NK-92 treated with Interleukin-12 subunit alpha and Interleukin-12 subunit beta, amount 100 ng/mL, for 24 hours (cell line): ENCODE data around the gene TCP11.

Source experiments
- DNase-seq: peaks from one replicate; lab custom pipeline; 2025; lab: John Stamatoyannopoulos, UW

Gene TCP11

GRCh38 chr6:35173044-35173426 is 31.9 kb upstream of the TCP11 start:
- DNase-seq: no peak

DNA sequence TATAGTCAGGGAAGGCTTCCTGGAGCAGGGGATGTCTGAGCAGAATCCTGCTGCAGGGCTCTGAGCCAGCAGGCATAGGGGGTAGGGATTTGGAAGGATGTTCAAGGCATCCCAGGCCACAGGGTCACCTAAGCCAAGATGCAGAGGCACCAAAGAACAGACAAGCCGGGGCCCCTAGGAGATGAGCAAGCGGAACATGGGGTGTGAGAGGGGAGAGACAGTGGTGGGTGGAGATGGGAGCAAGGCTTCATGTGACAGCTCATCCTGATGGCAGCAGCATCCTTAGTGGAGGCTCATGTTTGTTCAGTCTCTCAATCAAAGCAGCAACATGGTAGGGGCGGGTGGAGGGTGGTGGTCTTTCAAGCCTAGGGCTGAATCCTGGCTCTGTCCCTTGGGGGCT is 29.8 kb upstream of the TCP11 start:
- DNase-seq: no peak

DNA sequence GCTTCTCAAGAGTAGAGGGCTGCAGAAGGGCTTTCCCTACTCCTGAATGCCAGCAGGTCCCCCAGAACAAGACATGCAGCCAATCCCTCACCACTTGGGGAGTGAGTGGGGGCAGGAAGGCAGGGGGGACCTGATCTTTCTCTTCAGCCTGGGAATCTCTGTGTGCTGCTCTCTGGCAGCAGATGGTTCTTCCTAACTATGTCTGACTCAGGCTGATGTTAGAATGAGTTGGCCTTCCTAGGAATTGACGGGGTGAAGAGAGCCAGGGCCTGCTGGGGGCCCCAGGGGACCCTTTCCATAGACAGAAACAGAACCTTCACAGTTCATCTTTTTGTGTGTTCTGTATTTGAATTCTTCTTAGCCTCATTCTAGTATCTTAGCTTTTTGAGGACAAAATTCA is 29.0 kb upstream of the TCP11 start:
- no peak for DNase-seq

GRCh38 chr6:35168461-35168861 is 27.3 kb upstream of the TCP11 start:
- DNase-seq: no peak

DNA sequence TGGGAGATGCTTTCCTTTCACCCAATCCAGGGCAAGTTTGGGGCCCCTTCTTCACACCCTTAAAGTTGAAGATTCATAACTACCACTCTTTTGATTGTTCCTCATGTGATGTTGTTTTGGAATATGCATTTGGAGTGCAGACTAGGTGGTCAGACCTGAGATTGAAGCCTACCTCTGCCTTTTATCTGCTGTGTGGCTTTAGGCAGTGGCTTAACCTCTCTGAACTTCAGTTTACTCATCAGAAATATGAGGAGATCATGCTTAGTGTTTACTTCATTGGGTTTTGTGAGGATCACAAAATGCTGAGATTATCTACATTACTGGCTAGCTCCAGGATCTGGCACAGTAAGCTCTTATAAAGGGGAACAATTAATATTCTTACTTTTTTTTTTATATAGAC is 26.4 kb upstream of the TCP11 start:
- DNase-seq: no peak

DNA sequence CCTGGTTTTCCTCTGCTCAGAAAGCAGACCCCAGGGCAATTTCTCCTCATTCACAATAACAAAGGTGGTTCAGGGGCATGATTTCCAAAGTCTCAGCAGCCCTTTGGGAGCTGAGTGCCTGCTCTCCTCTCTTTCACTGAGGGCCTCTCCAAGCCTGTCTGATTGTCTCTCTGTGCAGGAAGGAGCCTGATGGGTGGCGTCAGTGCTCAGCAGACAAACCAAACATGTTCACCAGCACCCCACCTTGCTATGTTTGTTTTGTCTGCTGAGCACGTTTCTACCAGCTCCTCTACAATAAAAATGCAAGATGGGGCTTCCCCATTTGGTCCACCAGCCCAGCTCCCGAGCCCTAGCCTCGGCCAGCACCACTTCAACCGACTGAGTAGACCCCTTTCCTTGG is 25.4 kb upstream of the TCP11 start:
- no peak for DNase-seq

GRCh38 chr6:35166116-35166515 is 25.0 kb upstream of the TCP11 start:
- DNase-seq: no peak

DNA sequence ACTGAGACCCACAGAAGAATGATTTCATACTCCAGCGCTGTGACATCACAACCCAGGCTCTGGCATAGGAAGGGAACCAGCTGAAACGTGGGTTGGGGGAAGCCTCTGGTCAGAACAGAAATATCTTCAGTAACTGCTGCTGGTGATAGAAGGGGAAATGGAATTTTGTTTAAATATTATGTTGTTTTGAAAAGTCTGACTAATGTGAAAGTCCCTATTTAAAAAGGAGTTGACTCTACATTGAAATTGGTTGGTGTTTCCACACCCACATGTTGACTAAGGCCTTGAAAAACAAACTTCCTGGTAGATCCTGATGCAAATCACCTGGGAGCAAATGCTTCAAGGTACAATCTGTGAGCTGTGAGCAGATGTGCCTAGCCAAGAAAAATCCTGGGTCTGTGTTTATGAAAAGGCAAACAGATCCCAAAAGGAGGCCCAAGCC is 24.5 kb upstream of the TCP11 start:
- no peak for DNase-seq

GRCh38 chr6:35164868-35165267 is 23.7 kb upstream of the TCP11 start:
- no peak for DNase-seq

GRCh38 chr6:35164277-35164676 is 23.1 kb upstream of the TCP11 start:
- DNase-seq: no peak

DNA sequence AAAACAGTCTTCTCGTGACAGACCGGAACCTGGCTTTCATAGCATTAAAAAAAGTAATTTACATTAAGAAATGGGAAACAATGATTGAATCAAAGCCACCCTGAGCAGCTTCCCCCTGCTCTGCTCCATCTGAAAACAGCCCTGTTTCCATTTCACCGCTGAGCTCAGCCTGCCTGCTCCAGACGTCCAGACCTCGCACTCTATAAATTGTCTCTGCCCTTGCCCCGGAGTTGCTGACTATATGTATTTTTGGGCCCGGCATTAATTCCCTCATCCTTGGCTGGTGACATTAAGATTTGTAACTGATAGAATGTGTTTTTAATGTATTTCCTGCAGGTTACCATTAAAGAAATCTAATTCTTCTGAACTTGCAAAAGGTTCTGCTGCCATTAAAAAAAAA is 22.7 kb upstream of the TCP11 start:
- no peak for DNase-seq

DNA sequence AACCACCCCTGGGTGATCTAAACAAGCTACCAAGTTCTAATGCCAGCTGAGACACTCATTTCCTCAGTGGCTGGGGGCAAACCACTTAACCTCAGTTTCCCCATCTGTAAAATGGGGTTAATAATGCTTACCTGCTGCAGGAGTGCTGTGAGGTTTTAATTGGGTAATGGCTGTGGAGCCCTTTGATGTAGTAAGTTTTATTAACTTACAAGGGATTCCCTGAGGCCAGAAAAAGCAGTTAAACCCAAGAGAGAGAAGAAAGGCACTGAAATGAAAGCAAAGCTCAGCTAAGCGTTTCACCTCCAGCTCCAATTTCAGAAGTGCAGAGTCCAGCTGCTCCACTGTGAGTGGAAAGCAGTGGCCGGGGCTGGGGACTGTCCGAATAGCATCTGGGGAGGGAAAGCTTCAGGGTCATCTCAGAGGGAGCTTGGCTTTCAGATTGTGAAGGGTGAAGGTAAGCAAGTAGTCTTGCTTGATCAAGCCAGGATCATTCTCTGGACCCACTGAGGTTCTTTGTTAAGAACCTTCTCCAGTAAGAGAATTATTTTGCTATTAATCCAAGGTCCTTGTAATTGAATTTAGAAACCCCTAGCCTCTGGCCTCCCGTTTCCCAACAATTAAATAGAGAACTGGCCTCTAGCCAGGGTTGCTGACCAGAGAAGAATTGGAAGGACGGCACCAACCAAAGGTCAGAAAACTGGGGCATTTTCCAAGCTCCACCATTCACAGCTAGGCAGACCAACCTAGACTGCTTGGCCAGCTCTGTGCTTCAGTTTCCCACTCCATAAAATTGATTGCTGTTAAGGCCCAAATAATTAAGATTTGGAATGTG is 20.9 kb upstream of the TCP11 start:
- DNase-seq: no peak

- no peak for DNase-seq
Observed at GRCh38 chr6:35161266-35161665, 20.1 kb upstream of the TCP11 start.

DNA sequence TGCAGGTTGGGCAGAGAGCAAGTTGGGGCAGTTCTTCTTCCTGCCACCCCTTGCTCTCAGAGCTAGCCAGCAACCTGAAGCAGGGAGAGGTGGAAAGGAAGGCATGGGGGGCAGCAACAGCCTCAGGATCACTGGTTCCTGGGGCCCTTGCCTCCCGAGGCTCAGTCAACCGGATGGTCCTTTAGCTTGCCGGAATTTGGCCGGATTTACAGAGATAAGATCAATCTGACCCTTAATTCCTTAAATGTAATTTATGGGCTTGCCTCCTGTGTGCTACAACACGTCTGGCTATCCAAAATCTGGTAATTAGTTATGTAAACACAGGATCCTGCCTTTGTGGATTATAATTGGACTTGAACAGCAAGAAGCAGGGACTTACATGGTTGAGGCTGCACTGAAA is 19.5 kb upstream of the TCP11 start:
- no peak for DNase-seq

DNA sequence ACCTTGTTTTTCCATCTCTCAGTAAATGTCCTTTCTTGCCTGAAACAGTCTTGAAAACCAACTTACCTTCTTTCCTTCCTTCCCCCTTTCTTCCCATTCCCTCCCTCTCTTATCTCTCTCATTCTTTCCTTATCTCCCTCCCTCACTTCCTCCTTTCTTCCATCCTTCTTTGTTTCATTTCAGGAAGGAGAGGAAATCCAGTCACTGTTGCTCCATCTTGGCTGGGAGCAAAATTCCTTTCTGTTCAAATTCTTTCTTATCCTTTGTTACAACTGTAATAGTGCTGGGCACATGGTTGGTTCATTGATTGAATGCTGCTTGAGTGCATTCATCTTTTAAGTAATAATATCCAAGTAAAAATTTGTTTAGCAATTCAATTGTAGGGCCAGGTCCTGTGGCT is 17.4 kb upstream of the TCP11 start:
- DNase-seq: no peak

DNA sequence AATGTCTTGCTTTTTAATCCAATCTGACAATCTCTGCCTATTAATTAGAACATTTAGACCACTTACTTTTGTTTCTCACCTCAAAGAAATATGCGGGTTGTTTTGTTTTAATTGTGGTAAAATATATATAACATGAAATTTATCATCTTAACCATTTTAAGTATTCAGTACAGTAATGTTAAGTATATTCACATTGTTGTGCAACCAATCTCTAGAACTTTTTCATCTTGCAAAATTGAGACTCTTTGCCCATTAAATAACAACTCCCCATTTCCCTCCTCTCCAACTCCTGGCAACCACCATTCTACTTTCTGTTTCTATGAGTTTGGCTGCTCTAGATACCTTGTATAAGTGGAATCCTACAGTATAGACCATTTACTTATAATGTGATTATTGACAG is 13.8 kb upstream of the TCP11 start:
- no peak for DNase-seq

GRCh38 chr6:35154262-35154661 is 13.1 kb upstream of the TCP11 start:
- no peak for DNase-seq

- no peak for DNase-seq
Observed at GRCh38 chr6:35152067-35152707, 11.0 kb upstream of the TCP11 start.

- no peak for DNase-seq
Observed at GRCh38 chr6:35151466-35151865, 10.3 kb upstream of the TCP11 start.

DNA sequence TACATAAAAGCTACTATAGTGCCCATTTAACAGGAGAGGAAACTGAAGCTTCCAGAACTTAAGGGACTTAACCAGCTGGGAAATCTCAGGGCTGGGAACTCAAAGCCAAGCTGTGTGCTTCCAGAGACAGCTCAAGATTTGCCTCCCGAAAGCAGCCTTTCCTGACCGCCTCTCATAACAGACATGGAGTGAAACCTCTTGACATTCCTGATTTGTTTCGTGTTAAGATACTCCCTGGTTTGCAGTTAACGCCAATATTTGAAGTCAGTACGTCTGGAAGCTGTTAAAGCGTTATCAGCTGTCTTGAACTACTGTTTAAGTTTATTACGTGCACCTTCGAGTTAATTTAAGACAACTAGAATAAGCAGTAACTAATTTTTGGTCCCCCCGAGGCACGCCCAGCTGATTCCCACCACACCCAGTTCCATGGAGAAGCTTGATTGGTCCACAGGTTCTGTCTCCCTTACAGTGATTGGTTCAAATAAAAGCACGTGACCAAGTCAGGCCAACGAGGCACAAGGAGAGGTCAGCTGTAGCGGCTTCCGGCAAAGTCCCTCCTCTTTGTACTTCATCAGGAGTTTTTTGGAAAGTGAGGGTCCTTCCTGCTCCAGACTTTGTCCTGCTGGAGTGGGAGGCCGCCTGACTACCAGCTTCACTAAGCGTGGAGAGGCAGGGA is 8.9 kb upstream of the TCP11 start:
- no peak for DNase-seq

GRCh38 chr6:35148167-35148741 is 7.1 kb upstream of the TCP11 start:
- DNase-seq: peak; percentile 14

DNA sequence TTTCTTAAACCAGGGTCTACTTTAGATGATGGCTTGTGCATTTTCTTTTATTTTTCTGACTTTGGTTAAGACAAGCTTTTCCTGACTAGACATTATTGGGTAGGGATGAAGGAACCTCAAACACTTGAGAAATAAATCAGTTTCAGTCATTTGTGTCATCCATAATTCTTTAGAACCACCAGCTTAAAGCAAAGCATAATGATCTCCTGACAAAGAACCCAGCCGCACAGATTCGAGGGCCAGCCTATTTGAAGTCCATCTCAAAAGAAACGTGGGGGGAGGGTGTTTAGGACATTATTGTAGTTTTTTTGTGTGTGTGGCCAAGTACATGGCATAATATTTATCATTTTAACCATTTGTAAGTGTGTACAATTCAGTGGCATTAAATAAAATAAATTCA is 6.3 kb upstream of the TCP11 start:
- no peak for DNase-seq

DNA sequence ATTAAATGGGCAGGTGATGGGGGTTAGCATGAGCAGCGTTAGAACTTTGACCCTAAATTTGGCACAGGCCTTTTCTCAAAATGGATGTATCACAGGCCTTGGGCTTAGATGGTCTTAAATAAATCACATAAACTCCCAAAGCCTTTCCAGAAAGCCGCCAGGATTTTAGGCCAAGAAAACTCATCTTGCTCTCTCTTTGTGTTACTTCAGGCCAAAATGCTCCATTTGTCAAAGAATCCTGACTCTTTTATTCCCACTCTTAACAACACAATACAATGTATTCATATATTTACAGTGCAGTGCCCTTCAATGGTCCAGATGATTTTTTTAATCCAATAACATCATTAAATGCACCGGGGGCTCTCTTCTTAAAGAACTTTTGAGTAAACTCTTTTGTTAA is 5.9 kb upstream of the TCP11 start:
- DNase-seq: no peak
